Natural killer cell (primary cell): ENCODE measurements around the gene MAPK12. TPM values are rescaled to one million over a fixed set of nuclear protein-coding genes. Genes with fewer than 3 reads are reported as not detected.

Experiments
- ATAC-seq, 3 donors: fragments of 150-1000 bp in 2 of 3; fragments of 200-7000 bp in 1 of 3; cut with Tn5 transposase; 1 replicate in 1 of 3; 2 replicates in 2 of 3; pipeline ENCODE4 v1.10.0; 2021; ENCODE audit warnings: mild to moderate bottlenecking in 2 of 3, moderate library complexity in 2 of 3
- DNase-seq, 2 donors: peaks; one replicate each; pipeline versions ENCODE4 v3.0.0 to v3.0.0-alpha.2; 2013 to 2021; ENCODE audit warnings: mixed read lengths in 1 of 2
- H3K27ac ChIP-seq: one replicate; pipeline ENCODE4 v1.5.1; 2013; ENCODE audit warnings: mild to moderate bottlenecking, low read length
- H3K27me3 ChIP-seq: one replicate; pipeline ENCODE4 v1.6.1; 2013; ENCODE audit warnings: low read length; ENCODE audit not compliant: control insufficient read depth, insufficient read depth
- H3K36me3 ChIP-seq: one replicate; pipeline ENCODE4 v1.6.1; 2013; ENCODE audit warnings: low read length; ENCODE audit not compliant: control insufficient read depth, insufficient read depth
- H3K4me1 ChIP-seq: one replicate; pipeline ENCODE4 v1.6.1; 2013; ENCODE audit warnings: low read length; ENCODE audit not compliant: control insufficient read depth, insufficient read depth
- H3K4me3 ChIP-seq: one replicate; pipeline ENCODE4 v1.5.1; 2013; ENCODE audit warnings: low read length
- H3K9me3 ChIP-seq: one replicate; pipeline ENCODE4 v1.6.1; 2013; ENCODE audit warnings: low read length; ENCODE audit not compliant: control insufficient read depth, insufficient read depth
- H3K27ac Mint-ChIP-seq, 2 donors: one replicate each; pipeline ENCODE4 v1.8.0; 2022; ENCODE audit warnings: mild to moderate bottlenecking in 2 of 2, mixed read lengths in 2 of 2, moderate library complexity in 1 of 2
- H3K27me3 Mint-ChIP-seq, 2 donors: one replicate each; pipeline ENCODE4 v1.8.0; 2022; ENCODE audit warnings: low read depth in 2 of 2, mixed read lengths in 2 of 2
- H3K36me3 Mint-ChIP-seq: one replicate; pipeline ENCODE4 v1.8.0; 2022; ENCODE audit warnings: mixed read lengths
- H3K4me1 Mint-ChIP-seq, 2 donors: one replicate each; pipeline ENCODE4 v1.8.0; 2022; ENCODE audit warnings: mixed read lengths in 2 of 2
- H3K4me3 Mint-ChIP-seq: one replicate; pipeline ENCODE4 v1.8.0; 2022; ENCODE audit warnings: mild to moderate bottlenecking, moderate library complexity, mixed read lengths
- H3K9me3 Mint-ChIP-seq, 2 donors: one replicate each; pipeline ENCODE4 v1.8.0; 2022; ENCODE audit warnings: mixed read lengths in 2 of 2
- WGBS: methylation state at CpG from one replicate; pipeline ENCODE4 v1.1.7; 2013; ENCODE audit warnings: missing lambda C conversion rate; ENCODE audit not compliant: insufficient coverage; 5-methylcytosine and 5-hydroxymethylcytosine counted together
- intact Hi-C: fragments of 100-400 bp; cut with micrococcal nuclease; formaldehyde crosslinking; loops from one replicate; pipeline ENCODE4 v1.14.2; 2022
- total RNA-seq, 4 donors: library from RNA; stranded (reverse); fragments of 120-200 nt in 1 of 4; gene quantifications; one replicate each; pipeline versions ENCODE4 v1.2.3 to v1.2.4, GENCODE V29; 2013 to 2022
- TF ChIP-seq, protein P1 (sequence below): fragments of 200-600 bp; IDR thresholded peaks from one replicate; pipeline ENCODE4 v1.8.0; 2022; ENCODE audit warnings: antibody characterized with exemption

MAPK12 gene
- total RNA-seq, 3 donors from 2014 or later (not counting 1 experiment from before 2014, with no cell fraction given) = 2.2 to 2.5 (median 2.4) TPM

DNA sequence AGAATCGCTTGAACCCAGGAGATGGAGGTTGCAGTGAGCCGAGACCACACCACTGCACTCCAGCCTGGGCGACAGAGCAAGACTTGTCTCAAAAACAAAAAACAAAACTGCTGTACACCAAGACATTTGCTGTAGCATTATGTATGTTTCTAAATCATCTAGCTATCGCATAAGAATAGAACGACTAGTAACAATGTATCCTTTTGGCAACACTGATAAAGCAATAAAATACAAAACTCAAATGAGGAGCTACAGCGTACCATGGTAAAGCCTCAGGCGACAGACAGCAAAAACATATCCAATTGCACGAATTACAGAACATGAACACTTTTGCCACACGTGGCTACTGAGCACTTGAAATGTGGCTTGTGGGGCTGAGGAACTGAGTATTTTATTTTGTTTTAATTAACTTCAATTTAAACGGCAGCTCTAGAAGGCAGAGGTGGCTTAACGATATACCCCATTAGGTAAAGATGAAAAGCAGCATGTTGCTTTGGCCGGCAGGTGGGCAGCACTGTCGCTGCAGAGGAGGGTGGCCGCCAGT lies 19.0 kb downstream of the MAPK12 start:
- H3K27ac ChIP-seq = no peak overlapping the region
- 75% methylated on average over 13 of the region's 14 CpGs for WGBS

DNA sequence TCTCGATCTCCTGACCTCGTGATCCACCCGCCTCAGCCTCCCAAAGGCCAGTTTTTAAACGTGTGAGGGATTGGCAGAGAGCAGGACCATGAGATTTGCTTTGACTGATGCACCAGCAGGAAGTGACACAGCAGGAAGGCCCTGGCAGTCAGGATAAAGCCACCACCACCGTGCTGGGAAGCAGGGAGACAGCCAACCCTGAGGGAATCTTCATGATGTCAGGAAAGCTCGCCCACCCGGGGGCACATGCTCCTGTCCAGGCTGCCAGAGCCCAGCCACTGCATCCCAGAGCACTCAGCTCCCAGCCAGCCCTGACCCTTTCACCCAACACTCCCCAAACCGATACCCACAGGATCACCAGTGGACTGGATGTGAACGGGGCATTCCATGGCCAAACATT lies 22.7 kb downstream of the MAPK12 start:
- H3K27ac ChIP-seq = no peak overlapping the region

More for the DNA sequence above, 19.0 kb downstream of the MAPK12 start:
- no peaks in the 10 kb centered on the region for H3K36me3 Mint-ChIP-seq
- intact Hi-C loops = no loop called here
- no peaks in the 10 kb centered on the region for H3K9me3 ChIP-seq
- H3K36me3 ChIP-seq = peaks cover 21% of the 10 kb centered on the region
- no peak overlapping the region for H3K4me3 ChIP-seq
- H3K9me3 Mint-ChIP-seq = no peaks in the 10 kb centered on the region
- H3K27ac Mint-ChIP-seq = peak overlapping the region; percentile 96 to 98
- H3K27me3 ChIP-seq = no peaks in the 10 kb centered on the region
- H3K27me3 Mint-ChIP-seq = no peaks in the 10 kb centered on the region
- H3K4me1 ChIP-seq = peaks cover 53% of the 10 kb centered on the region
- ATAC-seq = no peak
- H3K4me1 Mint-ChIP-seq = peaks cover 23 to 33% of the 10 kb centered on the region in 2 donors
- TF ChIP-seq, protein P1, sequence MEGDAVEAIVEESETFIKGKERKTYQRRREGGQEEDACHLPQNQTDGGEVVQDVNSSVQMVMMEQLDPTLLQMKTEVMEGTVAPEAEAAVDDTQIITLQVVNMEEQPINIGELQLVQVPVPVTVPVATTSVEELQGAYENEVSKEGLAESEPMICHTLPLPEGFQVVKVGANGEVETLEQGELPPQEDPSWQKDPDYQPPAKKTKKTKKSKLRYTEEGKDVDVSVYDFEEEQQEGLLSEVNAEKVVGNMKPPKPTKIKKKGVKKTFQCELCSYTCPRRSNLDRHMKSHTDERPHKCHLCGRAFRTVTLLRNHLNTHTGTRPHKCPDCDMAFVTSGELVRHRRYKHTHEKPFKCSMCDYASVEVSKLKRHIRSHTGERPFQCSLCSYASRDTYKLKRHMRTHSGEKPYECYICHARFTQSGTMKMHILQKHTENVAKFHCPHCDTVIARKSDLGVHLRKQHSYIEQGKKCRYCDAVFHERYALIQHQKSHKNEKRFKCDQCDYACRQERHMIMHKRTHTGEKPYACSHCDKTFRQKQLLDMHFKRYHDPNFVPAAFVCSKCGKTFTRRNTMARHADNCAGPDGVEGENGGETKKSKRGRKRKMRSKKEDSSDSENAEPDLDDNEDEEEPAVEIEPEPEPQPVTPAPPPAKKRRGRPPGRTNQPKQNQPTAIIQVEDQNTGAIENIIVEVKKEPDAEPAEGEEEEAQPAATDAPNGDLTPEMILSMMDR = no peak
- peak overlapping the region; percentile 99 for H3K4me3 Mint-ChIP-seq
- no peak for DNase-seq

DNA sequence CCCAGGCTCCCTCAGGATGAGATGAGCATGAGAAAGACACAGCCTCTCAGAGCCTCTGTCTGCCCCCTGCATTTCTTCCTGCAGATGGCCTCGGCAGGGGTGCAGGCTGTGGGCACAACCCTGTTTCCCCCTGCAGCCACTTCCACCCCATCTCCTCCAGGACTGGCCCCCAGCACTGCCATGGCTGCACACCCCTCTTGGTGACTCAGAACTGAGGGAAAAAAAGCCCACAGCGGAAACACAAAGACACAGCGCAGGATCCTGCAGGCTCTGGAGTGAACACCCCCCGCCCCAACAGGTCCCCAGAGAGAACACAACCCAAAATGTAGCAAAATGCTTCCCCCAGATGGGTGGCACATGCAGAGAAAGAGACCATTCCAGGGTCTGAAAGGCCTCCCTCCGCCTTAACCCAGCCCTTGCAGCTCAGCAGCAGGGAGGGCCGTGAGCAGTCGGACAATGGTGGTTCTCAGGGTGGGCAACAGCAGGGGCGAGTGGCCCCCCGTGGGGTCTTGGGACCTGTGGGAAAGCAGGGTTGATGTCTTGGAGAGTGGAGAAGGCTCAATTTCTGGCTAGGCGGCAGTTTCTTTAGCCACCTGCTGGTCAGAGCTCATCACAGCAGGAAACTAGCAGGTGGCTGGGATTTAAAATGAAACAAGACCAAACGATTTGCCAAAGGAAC lies 24.6 kb downstream of the MAPK12 start:
- intact Hi-C loops = no loop called here
- Histone ChIP-seq H3K27ac (no peak overlapping the region), H3K9me3 (no peaks in the 10 kb centered on the region), H3K4me1 (peaks cover 18% of the 10 kb centered on the region), H3K4me3 (no peak overlapping the region), H3K36me3 (peaks cover 21% of the 10 kb centered on the region), H3K27me3 (no peaks in the 10 kb centered on the region)
- Mint-ChIP-seq H3K36me3 (no peaks in the 10 kb centered on the region), H3K27me3 (no peaks in the 10 kb centered on the region), H3K4me1 (peaks cover 31 to 40% of the 10 kb centered on the region in 2 donors), H3K4me3 (no peak overlapping the region), H3K27ac (no peak overlapping the region), H3K9me3 (no peaks in the 10 kb centered on the region)
- ATAC-seq (peak in 1 of 3 donors; percentile 41), DNase-seq (no peak)
- WGBS = 80% methylated on average over 11 of the region's 11 CpGs
- TF ChIP-seq, protein P1 = peak; percentile 15

More for the DNA sequence above, 22.7 kb downstream of the MAPK12 start:
- Mint-ChIP-seq H3K27me3 (no peaks in the 10 kb centered on the region), H3K4me1 (peaks cover 35 to 46% of the 10 kb centered on the region in 2 donors), H3K36me3 (no peaks in the 10 kb centered on the region), H3K4me3 (no peak overlapping the region), H3K9me3 (no peaks in the 10 kb centered on the region), H3K27ac (no peak overlapping the region)
- ATAC-seq (no peak), DNase-seq (no peak)
- no peaks in the 10 kb centered on the region for H3K27me3 ChIP-seq
- peaks cover 37% of the 10 kb centered on the region for H3K4me1 ChIP-seq
- peaks cover 13% of the 10 kb centered on the region for H3K36me3 ChIP-seq
- TF ChIP-seq, protein P1 = no peak
- 79% methylated on average over 8 of the region's 9 CpGs for WGBS
- intact Hi-C loops = no loop called here
- no peak overlapping the region for H3K4me3 ChIP-seq
- H3K9me3 ChIP-seq = no peaks in the 10 kb centered on the region
